WI38 (cell line): Measurements from ENCODE around the gene EVI2A.

ENCODE experiments used
- H3K4me3 ChIP-seq: 2 replicates; pipeline ENCODE4 v1.5.1; 2011; ENCODE audit warnings: low read depth, mild to moderate bottlenecking, control low read depth, low read length
- CTCF ChIP-seq: IDR thresholded peaks from 2 replicates; pipeline ENCODE4 v1.5.1; 2012; ENCODE audit warnings: low read depth, mild to moderate bottlenecking, control low read depth, low read length

Gene EVI2A

GRCh38 chr17:31321966-31322365 lies 544 bp upstream of the EVI2A start:
- H3K4me3 ChIP-seq = no peak overlapping the region
- TF ChIP-seq CTCF = no peak

- TF ChIP-seq CTCF = no peak
- H3K4me3 ChIP-seq = no peak overlapping the region
Observed at GRCh38 chr17:31320791-31321190, 631 bp downstream of the EVI2A start.

- TF ChIP-seq CTCF = no peak
- no peak overlapping the region for H3K4me3 ChIP-seq
Observed at GRCh38 chr17:31320241-31320640, 1.2 kb downstream of the EVI2A start.

- H3K4me3 ChIP-seq = no peak overlapping the region
- no peak for TF ChIP-seq CTCF
Observed at GRCh38 chr17:31318851-31319661, 2.4 kb downstream of the EVI2A start.

GRCh38 chr17:31318298-31318801 lies 3.1 kb downstream of the EVI2A start:
- TF ChIP-seq CTCF = no peak
- no peak overlapping the region for H3K4me3 ChIP-seq

GRCh38 chr17:31314782-31315100 lies 6.7 kb downstream of the EVI2A start:
- H3K4me3 ChIP-seq = no peak overlapping the region

More at GRCh38 chr17:31314782-31315100, 6.7 kb downstream of the EVI2A start:
- no peak for TF ChIP-seq CTCF
